Esophagus squamous epithelium (tissue), 4 donors: Measurements from ENCODE around the gene ARID3A.

Experiments used
- POLR2A ChIP-seq, 4 donors: fragments of 450-650 bp; IDR thresholded peaks; one replicate each; pipeline ENCODE4 v1.6.1; 2017; ENCODE audit warnings: antibody characterized with exemption in 4 of 4, mild to moderate bottlenecking in 4 of 4, moderate library complexity in 3 of 4
- TF ChIP-seq, protein P1 (sequence below), 6 experiments: fragments of 450-650 bp in 4 of 6; fragments of 200-600 bp in 2 of 6; sonication (generic) in 2 of 6; IDR thresholded peaks; one replicate each; pipeline ENCODE4 v1.5.1; 2016 to 2019; ENCODE audit warnings: antibody characterized with exemption in 6 of 6, mild to moderate bottlenecking in 4 of 6, moderate library complexity in 4 of 6

DNA sequence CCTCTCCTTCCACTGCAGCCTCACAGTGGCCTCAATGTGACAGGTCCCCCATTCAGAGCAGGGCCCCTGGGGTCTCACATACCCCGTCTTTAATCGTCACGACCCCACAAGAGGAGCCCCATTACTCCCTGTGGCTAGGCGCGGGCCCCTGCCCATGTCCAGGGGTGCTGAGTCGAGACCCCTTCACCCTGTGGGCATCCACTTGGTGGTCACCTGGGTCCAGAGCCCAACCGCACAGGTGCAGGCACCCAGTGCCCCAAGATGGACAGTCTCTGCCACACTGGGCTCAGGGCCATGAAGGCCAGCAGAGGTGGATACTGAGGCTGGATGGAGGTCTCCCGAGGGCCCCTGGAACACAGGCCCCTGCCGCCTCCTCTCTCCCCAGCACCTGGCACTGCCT, 92.1 kb downstream of the ARID3A start:
- TF ChIP-seq, protein P1, sequence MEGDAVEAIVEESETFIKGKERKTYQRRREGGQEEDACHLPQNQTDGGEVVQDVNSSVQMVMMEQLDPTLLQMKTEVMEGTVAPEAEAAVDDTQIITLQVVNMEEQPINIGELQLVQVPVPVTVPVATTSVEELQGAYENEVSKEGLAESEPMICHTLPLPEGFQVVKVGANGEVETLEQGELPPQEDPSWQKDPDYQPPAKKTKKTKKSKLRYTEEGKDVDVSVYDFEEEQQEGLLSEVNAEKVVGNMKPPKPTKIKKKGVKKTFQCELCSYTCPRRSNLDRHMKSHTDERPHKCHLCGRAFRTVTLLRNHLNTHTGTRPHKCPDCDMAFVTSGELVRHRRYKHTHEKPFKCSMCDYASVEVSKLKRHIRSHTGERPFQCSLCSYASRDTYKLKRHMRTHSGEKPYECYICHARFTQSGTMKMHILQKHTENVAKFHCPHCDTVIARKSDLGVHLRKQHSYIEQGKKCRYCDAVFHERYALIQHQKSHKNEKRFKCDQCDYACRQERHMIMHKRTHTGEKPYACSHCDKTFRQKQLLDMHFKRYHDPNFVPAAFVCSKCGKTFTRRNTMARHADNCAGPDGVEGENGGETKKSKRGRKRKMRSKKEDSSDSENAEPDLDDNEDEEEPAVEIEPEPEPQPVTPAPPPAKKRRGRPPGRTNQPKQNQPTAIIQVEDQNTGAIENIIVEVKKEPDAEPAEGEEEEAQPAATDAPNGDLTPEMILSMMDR (IDR thresholded peaks at IDR 0.05) = no peak
- TF ChIP-seq POLR2A (IDR thresholded peaks at IDR 0.05) = no peak
